Caki2 (cell line): ENCODE results near the gene TPSAB1. TPM values are rescaled to one million over a fixed set of nuclear protein-coding genes. Genes with fewer than 3 reads are reported as not detected.
"Not testable (repeated sequence)": the region's sequence is repeated elsewhere in the genome, so short reads cannot be mapped to it uniquely, and the experiment has no call there.

ENCODE experiments used
- DNase-seq: peaks from one replicate; pipeline ENCODE4 v3.0.0-alpha.2; 2015; ENCODE audit warnings: low read depth
- in situ Hi-C: cut with HindIII; loops from 2 replicates; pipeline ENCODE4 v1.10.0; 2016; ENCODE audit warnings: low sequenced_read_pairs, low pct_unique_long_range_greater_than_20kb, mixed read lengths
- total RNA-seq: library from RNA; depleted of rRNA; stranded (reverse); fragments of >200 nt; shearing (Covaris generic); gene quantifications from 2 replicates; pipeline ENCODE4 v1.2.3, GENCODE V29; 2014; ENCODE audit warnings: low replicate concordance; rRNA removed

The TPSAB1 gene
- not detected in 2 replicates for total RNA-seq

DNA sequence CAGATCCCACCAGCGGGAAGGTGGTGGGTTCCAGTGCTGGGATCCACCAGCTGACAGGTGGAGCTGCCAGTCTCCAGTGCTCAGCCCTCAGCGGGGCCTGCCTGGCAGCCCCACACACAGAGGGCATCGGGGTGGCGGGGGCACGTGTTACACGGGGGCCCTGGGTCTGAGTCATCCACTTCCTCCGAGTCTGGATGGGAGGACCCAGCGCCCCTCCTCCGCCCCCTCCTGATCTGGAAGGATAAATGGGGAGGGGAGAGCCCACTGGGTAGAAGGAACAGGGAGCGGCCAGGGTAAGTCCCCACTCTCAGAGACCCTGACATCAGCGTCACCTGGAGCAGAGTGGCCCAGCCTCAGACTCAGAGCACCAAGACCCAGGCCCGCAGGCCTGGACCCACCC lies at the start of gene TPSAB1:
Gene TPSAB1 (plus strand): TSS at position 270 of the 400 bp plus-strand sequence. CDS start 234 bp downstream, outside the sequence.
- DNase-seq, in situ Hi-C loops: not testable (repeated sequence)

DNA sequence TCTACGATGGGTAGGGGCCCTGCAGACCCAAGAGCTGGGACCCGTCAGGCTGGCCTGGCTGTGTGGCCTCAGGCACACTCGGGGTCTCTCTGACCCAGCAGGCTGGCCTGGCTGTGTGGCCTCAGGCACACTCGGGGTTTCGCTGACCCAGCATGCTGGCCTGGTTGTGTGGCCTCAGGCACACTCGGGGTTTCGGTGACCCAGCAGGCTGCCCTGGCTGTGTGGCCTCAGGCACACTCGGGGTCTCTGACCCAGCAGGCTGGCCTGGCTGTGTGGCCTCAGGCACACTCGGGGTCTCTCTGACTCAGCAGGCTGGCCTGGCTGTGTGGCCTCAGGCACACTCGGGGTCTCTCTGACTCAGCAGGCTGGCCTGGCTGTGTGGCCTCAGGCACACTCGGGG lies 49.7 kb upstream of the TPSAB1 start:
- in situ Hi-C loops, DNase-seq: not testable (repeated sequence)

DNA sequence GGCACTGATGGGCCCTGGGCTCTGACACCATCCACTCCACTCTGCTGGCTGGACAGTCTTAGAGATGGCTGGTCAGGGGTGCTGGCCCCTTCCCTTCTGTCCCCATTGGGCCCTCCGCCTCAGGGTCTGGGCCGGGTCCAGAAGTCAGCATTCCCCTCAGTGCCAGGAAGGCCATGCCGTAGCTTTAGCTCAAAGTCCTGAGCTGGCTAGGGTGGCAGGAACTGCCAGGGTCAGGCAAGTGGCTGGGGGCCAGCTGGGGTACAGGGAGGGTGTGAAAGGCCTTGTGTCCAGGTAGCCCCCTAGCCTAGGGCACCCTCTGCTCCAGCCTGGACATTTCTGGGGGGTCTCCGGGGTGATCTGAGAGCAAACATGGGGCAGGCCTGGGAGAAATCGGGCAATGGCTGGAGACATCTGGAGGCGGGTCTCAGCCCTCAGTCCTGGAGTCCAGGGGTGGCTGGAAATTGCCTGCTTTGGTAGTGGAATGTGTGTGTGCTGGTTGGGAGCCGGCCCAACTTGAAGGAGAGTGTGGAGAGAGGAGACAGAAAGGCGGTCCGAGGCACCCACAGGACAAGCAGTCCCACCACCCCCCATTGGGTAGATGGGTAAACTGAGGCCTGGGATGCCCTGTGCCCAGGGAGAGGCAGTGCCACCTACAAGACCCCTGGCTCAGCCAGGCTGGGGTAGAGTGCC lies 48.0 kb upstream of the TPSAB1 start:
- in situ Hi-C loops, result no loop called here
- DNase-seq, result no peak

DNA sequence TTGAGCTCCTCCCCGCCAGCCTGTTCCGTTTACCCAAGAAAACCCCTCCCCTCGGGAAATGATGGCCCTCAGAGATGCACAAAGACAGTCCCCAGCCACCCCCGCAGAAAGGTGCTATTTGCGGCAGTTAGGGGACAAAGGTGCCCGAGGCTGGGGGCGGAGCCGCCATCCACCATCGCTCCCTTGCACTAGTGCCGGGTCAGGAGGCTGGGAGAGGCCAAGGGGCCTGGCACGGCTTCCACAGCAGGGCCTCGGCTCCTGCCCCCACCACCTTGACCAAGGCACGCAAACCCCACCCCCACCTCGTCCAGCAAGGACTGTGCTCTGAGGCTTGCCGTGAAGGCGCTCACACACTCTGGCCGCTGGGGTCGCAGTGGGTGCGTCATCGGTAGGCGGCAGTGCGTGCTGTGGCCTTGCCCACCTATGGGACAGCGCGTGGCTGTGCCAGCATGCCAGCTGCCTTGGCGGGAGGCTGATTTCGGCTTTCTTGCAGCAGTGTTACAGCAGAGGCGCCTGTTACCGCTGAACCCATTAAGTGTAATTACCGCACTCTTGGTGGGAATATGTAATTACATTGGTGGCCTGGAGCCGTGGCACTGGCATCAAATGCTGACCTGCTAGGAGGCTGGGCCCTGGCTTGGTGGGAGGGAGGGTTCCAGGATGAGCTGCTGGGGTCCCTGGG lies 47.2 kb upstream of the TPSAB1 start:
- peak; percentile 77 for DNase-seq
- in situ Hi-C loops, result no loop called here

DNA sequence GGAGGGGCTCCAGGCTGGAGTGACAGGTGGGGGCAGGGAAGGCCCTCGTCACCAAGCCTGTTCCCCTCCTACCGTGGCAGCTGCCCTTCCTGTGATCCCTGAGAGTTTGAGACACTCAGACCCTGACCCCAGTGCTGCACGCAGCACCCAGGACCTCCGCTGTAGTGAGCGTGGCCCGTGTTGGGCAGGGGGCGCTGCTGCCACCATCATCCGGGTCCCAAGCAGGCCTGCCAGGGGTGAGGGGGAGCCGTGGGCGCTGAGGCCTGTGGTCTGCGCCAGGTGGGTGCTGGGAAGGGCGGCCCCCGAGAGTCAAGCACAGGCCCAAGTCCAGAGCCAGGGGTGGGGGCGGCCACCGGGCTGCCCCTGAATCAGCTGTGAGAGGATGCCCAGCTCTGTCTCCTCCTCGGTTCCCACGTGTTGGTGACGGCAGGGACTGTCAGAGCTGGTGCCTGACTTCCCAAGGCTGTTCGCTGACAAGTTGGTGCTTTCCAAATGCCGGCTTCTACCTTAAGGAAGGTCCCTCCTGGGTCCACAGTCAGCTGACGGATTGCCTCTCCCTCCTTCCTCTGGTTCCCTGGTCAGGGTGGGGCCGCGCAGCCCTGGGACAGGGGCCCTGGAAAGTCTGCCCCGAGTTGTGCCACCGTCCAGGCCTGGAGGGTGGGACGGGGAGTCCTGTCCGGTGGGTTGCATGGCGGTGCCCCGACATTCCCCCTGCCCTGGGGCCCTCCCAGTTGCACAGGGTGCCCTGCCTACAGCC lies 46.5 kb upstream of the TPSAB1 start:
- in situ Hi-C loops, result no loop called here
- DNase-seq, result no peak

DNA sequence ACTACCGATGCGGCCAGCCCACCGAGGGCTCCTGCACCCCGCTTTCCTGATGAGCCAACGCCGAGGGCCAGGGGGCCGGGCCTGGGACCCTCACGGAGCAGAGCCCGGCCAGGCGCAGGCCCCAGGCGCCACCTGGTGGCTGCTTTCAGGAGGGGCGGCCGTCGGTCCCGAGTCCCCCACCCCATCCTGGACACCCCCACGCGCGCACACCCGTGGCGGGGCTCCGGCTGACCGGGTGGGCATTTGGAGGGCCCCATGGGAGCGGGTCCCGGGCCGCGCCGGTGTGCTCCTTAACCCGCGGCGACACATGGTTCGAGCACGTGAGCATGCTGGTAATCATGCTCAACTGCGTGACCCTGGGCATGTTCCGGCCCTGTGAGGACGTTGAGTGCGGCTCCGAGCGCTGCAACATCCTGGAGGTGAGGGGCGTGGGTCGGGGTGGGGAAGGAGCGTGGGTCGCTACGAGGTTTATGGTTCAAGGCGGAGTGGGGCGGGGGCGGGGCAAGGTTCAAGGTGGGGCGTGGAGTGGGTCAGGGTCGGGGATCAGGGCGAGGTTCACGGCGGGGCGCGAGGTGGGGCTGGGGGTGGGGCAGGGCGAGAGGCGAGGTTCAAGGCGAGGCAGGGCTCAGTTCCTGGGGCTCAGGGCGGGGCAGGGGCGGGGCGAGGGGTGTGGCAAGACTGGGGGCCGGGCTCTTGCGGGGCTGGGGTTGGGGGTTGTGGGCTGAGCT lies 45.7 kb upstream of the TPSAB1 start:
- DNase-seq, result no peak
- in situ Hi-C loops, result no loop called here

DNA sequence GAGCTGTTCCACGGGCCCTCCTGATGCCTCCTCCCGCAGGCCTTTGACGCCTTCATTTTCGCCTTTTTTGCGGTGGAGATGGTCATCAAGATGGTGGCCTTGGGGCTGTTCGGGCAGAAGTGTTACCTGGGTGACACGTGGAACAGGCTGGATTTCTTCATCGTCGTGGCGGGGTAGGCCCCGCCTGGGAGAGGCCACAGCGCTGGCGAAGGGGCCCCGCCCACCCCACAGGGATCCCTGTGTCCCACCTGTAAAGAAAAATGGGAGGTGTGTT lies 45.2 kb upstream of the TPSAB1 start:
- in situ Hi-C loops, result no loop called here
- no peak for DNase-seq

DNA sequence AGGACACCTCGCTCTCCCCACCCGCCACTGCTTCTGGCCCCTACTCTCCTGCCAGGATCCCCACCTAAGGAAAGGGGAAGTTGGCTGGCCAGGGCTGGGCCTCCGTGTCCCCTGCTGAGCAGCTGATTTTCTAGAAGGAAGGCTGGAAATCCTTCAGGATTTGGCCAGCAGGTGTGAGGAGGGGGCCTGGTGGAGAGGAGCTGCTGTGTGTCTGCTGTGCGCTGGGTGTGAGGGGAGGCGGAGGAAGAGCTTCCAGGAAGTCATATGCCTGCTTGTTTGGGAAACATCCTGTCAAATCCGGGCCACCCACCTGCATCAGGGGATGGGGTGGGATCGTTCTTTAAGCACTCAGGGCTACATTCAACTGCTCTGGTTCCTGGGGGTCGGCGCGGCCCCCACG lies 44.0 kb upstream of the TPSAB1 start:
- in situ Hi-C loops, result no loop called here
- DNase-seq, result no peak

DNA sequence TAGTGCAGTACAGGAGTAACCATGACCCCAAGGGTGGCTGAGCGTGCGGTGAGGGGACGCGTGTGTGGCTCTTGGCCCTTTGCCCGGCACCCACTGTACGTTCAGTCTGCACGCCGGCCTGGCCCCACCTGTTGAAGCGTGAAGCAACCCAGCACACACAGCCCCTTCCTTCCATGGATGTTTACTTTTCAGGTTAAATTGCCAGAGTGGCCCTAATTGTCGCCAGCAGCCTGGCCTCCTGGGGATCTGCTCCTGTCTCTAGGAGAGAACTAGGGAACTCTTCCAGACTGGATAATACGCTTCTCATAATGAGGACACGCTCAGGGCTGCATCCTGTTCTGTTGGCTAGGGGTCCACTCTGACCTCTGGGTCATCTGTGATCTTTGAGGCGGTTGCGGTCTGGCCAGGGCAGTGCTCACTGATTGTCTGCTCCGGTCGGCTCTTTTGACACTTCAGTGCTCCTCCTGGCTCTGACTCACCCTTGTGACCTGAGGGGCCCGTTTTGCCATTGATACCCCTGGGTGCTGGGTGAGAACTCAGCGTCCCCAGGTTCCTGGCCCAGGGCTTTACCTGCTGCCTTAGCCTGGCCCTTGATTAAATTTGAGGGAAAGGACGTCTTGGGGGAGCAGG lies 43.2 kb upstream of the TPSAB1 start:
- in situ Hi-C loops, result no loop called here
- peak; percentile 71 for DNase-seq

DNA sequence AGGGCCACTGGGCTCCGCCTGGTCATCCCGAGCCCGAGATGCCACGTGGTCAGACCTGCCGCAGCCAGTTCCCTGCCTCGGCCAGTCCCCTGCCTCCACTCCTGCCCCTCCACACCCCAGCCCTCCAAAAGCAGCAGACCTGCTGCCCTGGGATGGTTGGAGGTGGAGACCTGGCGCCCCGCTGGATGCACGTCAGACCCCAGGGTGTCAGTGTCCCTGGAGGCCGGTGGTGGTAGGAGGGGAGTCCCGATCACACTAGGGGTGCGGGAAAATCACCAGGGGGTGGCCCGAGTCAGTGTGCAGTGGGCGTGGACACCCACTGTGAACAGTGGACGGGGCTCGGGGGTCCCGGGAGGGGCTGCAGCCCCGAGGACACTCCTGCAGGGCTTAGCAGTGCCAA lies 42.3 kb upstream of the TPSAB1 start:
- in situ Hi-C loops, result no loop called here
- DNase-seq, result no peak

DNA sequence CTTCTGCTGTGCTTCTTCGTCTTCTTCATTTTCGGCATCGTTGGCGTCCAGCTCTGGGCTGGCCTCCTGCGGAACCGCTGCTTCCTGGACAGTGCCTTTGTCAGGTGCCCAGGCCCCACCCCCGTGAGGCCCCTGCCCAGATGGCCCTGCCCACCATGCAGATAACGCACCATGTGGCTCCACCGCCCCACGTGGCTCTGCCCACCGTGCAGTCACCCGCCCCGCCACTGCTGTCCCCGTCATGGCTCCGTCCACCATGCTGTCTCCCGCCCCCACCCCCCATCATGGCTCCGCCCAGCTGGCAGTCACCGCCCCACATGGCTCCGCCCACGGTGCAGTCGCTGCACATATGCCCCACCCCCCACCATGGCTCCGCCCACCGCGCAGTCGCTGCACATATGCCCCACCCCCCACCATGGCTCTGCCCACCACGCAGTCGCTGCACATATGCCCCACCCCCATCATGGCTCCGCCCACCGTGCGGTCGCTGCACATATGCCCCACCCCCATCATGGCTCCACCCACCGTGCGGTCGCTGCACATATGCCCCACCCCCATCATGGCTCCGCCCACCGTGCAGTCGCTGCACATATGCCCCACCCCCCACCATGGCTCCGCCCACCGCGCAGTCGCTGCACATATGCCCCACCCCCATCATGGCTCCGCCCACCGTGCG lies 41.7 kb upstream of the TPSAB1 start:
- DNase-seq, in situ Hi-C loops: not testable (repeated sequence)

DNA sequence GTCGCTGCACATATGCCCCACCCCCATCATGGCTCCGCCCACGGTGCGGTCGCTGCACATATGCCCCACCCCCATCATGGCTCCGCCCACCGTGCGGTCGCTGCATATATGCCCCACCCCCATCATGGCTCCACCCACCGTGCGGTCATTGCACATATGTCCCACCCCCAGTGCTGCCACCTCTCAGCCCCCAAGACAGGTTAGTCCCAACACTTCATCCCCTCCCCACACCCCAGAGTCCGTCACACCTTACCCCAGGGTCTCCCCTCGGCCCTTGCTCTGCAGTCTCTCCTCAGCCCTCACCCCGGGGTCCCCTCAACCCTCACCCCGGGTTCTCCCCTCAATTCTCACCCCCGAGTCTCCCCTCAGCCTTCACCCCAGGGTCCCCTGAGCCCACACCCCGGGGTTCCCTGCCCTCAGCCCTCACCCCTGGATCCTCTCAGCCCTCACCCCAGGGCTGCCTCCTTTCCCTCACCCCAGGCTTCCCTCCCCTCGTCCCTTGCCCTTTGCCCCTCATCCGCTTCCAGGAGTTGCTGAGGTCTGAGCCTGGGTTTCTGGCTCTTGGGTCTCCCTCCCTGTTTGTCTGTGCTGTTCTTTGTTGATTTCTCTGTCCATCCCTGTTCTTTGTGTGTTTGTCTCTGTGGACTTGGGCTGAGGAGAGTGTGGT lies 41.0 kb upstream of the TPSAB1 start:
- in situ Hi-C loops, result no loop called here
- DNase-seq, result no peak

DNA sequence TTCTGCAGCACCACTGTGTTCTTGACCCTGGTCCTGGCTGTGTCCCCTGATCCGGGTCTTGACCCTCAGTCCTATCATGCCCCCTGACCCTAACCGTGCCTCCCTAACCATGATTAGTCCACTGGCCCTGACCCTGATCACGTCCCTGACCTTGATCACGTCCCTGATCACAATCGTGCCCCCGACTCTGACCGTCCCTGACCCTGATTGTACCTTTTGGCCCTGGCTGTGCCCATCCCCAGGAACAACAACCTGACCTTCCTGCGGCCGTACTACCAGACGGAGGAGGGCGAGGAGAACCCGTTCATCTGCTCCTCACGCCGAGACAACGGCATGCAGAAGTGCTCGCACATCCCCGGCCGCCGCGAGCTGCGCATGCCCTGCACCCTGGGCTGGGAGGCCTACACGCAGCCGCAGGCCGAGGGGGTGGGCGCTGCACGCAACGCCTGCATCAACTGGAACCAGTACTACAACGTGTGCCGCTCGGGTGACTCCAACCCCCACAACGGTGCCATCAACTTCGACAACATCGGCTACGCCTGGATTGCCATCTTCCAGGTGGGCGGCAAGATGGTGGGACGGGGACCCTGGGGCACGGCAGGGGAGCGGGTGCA lies 40.4 kb upstream of the TPSAB1 start:
- in situ Hi-C loops, result no loop called here
- DNase-seq, result no peak

DNA sequence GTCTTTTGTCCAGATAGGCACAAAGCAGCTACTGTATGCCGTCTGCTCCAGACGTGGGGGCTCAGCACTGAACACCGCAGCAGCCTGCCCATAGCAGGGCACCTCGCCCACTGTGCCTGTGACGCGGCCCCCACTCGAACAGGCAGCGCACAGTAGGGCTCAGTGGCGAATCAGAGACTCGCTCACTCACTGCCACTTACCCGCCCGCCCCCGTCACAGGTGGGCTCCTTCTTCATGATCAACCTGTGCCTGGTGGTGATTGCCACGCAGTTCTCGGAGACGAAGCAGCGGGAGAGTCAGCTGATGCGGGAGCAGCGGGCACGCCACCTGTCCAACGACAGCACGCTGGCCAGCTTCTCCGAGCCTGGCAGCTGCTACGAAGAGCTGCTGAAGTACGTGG lies 39.1 kb upstream of the TPSAB1 start:
- DNase-seq, result no peak
- in situ Hi-C loops, result no loop called here

DNA sequence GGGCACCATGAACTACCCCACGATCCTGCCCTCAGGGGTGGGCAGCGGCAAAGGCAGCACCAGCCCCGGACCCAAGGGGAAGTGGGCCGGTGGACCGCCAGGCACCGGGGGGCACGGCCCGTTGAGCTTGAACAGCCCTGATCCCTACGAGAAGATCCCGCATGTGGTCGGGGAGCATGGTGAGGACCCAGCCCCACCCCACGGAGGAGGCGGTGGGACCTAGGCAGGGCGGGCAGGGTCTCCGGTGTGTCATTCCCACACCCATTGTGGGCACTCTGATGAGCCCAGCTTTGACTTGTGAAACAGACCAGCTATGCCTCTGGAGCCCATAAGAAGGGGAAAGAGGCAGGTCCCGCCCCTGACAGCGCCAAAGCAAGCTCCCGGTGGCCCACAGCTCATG lies 38.2 kb upstream of the TPSAB1 start:
- in situ Hi-C loops, result no loop called here
- DNase-seq, result no peak

DNA sequence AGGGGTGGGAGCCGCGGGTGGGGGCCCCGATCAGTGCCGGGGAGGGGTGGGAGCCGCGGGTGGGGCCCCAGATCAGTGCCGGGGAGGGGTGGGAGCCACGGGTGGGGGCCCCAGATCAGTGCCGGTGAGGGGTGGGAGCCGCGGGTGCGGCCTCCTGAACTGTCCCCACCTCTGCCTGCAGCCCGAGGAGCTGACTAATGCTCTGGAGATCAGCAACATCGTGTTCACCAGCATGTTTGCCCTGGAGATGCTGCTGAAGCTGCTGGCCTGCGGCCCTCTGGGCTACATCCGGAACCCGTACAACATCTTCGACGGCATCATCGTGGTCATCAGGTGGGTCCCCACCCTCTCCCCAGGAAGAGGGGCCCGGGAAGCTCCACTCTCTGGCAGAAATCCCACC lies 35.6 kb upstream of the TPSAB1 start:
- in situ Hi-C loops, result no loop called here
- no peak for DNase-seq

DNA sequence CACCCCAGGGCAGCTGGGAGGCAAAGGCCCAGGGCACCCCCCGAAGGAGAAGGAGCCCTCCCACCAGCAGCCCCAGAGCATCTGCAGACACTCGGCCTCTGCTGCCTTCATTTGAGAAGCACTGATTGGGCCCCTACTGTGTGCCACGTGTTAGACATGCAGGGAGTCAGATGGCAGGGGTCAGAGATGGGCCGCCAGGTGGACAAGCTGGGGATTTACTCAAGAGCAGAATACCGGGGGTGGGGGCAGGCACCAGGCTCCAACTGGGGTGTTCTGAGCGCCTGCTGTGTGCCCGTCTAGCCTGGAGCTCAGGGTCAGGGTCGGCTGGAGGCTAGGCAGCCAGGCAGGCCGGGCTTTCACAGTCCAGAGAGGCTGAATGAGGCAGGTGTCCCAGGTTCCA lies 34.2 kb upstream of the TPSAB1 start:
- in situ Hi-C loops, result no loop called here
- DNase-seq, result no peak
